Uterus (tissue), 4 donors: ENCODE data around the gene TBC1D25. TPM values are rescaled to one million over a fixed set of nuclear protein-coding genes. Genes with fewer than 3 reads are reported as not detected.

Experiments used
- DNase-seq, 2 donors: peaks; one replicate each; pipeline ENCODE4 v3.0.0-alpha.2; 2019 to 2020
- H3K27ac ChIP-seq, 2 donors: fragments of 200-600 bp; sonication (generic); 1 replicate in 1 of 2; 2 replicates in 1 of 2; pipeline ENCODE4 v1.5.1; 2016 to 2018
- H3K27me3 ChIP-seq, 2 donors: fragments of 200-600 bp; sonication (generic); one replicate each; pipeline ENCODE4 v1.5.1; 2018 to 2019; ENCODE audit warnings: control low read depth in 1 of 2
- H3K36me3 ChIP-seq, 2 donors: fragments of 200-600 bp; sonication (generic); one replicate each; pipeline ENCODE4 v1.5.1; 2019; ENCODE audit warnings: control low read depth in 1 of 2
- H3K4me1 ChIP-seq, 2 donors: fragments of 200-600 bp; sonication (generic); one replicate each; pipeline ENCODE4 v1.5.1; 2018 to 2019; ENCODE audit warnings: control low read depth in 1 of 2
- H3K4me3 ChIP-seq, 2 donors: fragments of 200-600 bp; sonication (generic); 1 replicate in 1 of 2; 2 replicates in 1 of 2; pipeline ENCODE4 v1.5.1; 2018 to 2019; ENCODE audit warnings: mild to moderate bottlenecking in 1 of 2
- H3K9me3 ChIP-seq, 2 donors: fragments of 200-600 bp; sonication (generic); one replicate each; pipeline ENCODE4 v1.5.1; 2019; ENCODE audit warnings: control low read depth in 1 of 2
- POLR2A ChIP-seq, 2 donors: fragments of 450-650 bp; IDR thresholded peaks; one replicate each; pipeline ENCODE4 v1.6.1; 2016; ENCODE audit warnings: antibody characterized with exemption in 2 of 2, mild to moderate bottlenecking in 1 of 2, moderate library complexity in 1 of 2
- intact Hi-C: fragments of 100-400 bp; cut with DNase I; formaldehyde crosslinking; loops from one replicate; pipeline ENCODE4 v1.15.1; 2023; ENCODE audit warnings: low total_unique reads
- total RNA-seq, 4 donors: library from RNA; depleted of rRNA in 3 of 4; stranded (reverse); fragments of >200 nt in 3 of 4; gene quantifications; one replicate each; pipeline versions ENCODE4 v1.1.0 to v1.2.4, GENCODE V29; 2014 to 2023
- TF ChIP-seq, protein P1 (sequence below), 4 experiments: fragments of 200-600 bp in 2 of 4; fragments of 450-650 bp in 2 of 4; sonication (generic) in 2 of 4; IDR thresholded peaks; one replicate each; pipeline ENCODE4 v1.5.1; 2016 to 2019; ENCODE audit warnings: antibody characterized with exemption in 4 of 4, mild to moderate bottlenecking in 2 of 4, moderate library complexity in 1 of 4
- donor health status: DM: yes; HTN: yes; CAD: no.

Gene TBC1D25, protein sequence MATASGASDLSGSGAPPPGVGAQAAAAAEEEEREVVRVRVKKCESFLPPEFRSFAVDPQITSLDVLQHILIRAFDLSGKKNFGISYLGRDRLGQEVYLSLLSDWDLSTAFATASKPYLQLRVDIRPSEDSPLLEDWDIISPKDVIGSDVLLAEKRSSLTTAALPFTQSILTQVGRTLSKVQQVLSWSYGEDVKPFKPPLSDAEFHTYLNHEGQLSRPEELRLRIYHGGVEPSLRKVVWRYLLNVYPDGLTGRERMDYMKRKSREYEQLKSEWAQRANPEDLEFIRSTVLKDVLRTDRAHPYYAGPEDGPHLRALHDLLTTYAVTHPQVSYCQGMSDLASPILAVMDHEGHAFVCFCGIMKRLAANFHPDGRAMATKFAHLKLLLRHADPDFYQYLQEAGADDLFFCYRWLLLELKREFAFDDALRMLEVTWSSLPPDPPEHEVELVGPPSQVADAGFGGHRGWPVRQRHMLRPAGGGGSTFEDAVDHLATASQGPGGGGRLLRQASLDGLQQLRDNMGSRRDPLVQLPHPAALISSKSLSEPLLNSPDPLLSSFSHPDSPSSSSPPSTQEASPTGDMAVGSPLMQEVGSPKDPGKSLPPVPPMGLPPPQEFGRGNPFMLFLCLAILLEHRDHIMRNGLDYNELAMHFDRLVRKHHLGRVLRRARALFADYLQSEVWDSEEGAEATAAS
- total RNA-seq, result 10 to 100 TPM in 1 of 4 donors, 1 to 10 TPM in 3; 4.1 to 14.3 (median 5.3) TPM

DNA sequence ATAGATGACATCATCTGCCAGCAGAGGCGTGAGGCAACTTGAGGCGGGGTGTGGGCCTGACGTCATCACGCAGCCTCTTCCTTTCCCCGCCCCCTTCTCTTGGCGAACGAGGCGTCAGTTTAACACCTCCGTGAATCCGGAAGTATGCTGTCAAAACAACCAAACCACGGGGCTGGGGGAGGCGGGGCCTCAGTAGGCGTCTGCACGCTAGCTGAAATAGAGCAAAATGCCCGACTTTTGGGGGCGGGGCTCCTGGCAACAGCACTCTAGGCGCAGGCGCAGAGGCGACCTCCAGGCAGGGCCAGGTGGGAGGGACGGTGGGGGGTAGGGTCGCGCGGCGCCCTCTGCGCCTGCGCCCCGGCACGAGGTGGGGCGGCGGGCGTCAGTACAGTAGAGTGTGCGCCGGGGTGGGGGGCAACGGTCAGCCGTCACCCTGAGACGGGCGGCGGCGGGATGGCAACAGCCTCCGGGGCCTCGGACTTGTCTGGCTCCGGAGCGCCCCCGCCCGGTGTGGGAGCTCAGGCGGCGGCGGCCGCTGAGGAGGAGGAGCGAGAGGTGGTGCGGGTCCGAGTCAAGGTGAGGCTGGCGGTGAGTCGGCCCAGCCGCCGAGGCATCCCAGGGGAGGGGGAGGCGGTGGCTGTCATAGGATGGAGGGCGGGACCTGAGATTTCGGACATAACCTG lies at the start of gene TBC1D25:
Gene TBC1D25, plus strand, starts transcription at position 370 of the 683 bp plus-strand sequence. Its CDS starts 84 bp downstream, at position 454.
- Histone ChIP-seq H3K27me3 (no peaks in the 10 kb centered on the region), H3K36me3 (no peaks in the 10 kb centered on the region), H3K27ac (peak within 1 kb of the TSS; percentile 84 to 91), H3K9me3 (no peaks in the 10 kb centered on the region), H3K4me3 (peak within 1 kb of the TSS; percentile 47 to 57), H3K4me1 (no peaks in the 10 kb centered on the region)
- peak; percentile 95 to 98 for DNase-seq
- intact Hi-C loops, result no loop called here
- TF ChIP-seq, protein P1, sequence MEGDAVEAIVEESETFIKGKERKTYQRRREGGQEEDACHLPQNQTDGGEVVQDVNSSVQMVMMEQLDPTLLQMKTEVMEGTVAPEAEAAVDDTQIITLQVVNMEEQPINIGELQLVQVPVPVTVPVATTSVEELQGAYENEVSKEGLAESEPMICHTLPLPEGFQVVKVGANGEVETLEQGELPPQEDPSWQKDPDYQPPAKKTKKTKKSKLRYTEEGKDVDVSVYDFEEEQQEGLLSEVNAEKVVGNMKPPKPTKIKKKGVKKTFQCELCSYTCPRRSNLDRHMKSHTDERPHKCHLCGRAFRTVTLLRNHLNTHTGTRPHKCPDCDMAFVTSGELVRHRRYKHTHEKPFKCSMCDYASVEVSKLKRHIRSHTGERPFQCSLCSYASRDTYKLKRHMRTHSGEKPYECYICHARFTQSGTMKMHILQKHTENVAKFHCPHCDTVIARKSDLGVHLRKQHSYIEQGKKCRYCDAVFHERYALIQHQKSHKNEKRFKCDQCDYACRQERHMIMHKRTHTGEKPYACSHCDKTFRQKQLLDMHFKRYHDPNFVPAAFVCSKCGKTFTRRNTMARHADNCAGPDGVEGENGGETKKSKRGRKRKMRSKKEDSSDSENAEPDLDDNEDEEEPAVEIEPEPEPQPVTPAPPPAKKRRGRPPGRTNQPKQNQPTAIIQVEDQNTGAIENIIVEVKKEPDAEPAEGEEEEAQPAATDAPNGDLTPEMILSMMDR (IDR thresholded peaks at IDR 0.05), result peak; percentile 16 to 33 (median 26)
- TF ChIP-seq POLR2A (IDR thresholded peaks at IDR 0.05), result peak; percentile 27 to 67

DNA sequence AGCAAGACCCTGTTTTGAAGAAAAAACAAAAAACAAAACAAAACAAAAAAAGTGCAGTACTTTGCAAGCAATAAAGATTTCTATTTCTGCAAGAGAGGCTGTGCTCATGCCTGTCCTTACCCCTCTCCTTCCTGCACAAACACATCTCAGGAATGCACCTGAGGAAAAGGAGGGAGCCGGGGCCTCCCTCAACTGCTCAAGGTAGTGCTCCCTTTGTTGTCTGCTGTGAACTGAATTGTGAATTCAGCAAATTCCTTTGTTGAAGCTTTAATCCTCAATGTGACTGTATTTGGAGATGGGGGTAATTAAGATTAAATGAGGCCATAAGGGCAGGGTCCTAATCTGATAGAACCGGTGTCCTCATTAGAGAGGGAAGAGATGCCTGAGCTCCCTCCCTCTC lies 49.6 kb upstream of the TBC1D25 start:
- Histone ChIP-seq H3K27ac (no peak overlapping the region), H3K9me3 (no peaks in the 10 kb centered on the region), H3K4me1 (no peaks in the 10 kb centered on the region), H3K36me3 (no peaks in the 10 kb centered on the region), H3K27me3 (no peaks in the 10 kb centered on the region), H3K4me3 (no peak overlapping the region)
- no peak for TF ChIP-seq POLR2A (IDR thresholded peaks at IDR 0.05)
- TF ChIP-seq, protein P1 (IDR thresholded peaks at IDR 0.05), result no peak
- intact Hi-C loops, result no loop called here
- no peak for DNase-seq

DNA sequence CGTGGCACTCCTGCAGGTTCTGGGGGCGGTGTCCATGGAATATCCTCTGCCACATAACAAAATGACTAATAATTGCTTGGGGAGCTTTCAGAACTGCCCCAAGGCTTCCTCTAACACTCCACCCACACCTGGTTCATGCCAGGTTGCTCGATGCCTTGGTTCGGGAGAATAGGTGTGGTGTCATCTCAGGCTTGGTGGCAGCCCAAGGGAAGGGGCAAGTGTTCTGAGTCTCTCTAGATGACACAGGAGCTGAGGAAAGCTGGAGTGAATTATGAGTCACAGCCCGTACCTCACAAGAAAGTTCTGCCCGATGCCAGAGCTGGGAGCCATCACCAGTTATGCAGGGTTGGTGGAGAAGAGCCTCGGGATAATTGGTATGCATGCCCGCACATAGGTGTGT lies 48.9 kb upstream of the TBC1D25 start:
- DNase-seq, result no peak
- TF ChIP-seq, protein P1 (IDR thresholded peaks at IDR 0.05), result no peak
- TF ChIP-seq POLR2A (IDR thresholded peaks at IDR 0.05), result no peak
- intact Hi-C loops, result no loop called here
- Histone ChIP-seq H3K4me3 (no peak overlapping the region), H3K27me3 (no peaks in the 10 kb centered on the region), H3K36me3 (no peaks in the 10 kb centered on the region), H3K4me1 (no peaks in the 10 kb centered on the region), H3K9me3 (no peaks in the 10 kb centered on the region), H3K27ac (no peak overlapping the region)

DNA sequence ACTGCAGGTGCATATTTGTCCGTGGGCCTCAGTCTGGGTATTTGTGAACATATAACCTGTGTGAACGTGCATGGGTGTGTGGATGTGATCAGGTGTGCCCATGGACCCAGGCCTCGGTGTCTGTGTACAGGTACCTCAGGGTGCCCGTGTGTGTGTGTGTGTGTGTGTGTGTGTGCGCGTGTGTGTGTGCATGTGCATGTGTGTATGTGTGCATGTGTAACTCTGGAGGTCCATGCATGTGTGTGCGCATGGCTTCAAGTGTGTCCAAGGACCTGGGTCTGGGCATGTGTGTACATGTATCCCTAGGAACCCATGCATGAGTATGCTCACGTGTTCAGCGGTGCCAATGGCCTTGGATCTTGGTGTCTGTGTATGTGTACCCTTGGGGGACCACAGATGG lies 47.7 kb upstream of the TBC1D25 start:
- DNase-seq, result no peak
- no peaks in the 10 kb centered on the region for H3K36me3 ChIP-seq
- no peaks in the 10 kb centered on the region for H3K9me3 ChIP-seq
- intact Hi-C loops, result no loop called here
- H3K27me3 ChIP-seq, result no peaks in the 10 kb centered on the region
- H3K4me3 ChIP-seq, result no peak overlapping the region
- no peaks in the 10 kb centered on the region for H3K4me1 ChIP-seq
- no peak overlapping the region for H3K27ac ChIP-seq
- TF ChIP-seq, protein P1 (IDR thresholded peaks at IDR 0.05), result no peak
- no peak for TF ChIP-seq POLR2A (IDR thresholded peaks at IDR 0.05)
